Right atrium auricular region (tissue), 2 donors: ENCODE data around the gene STK4. TPM values are rescaled to one million over a fixed set of nuclear protein-coding genes. Genes with fewer than 3 reads are reported as not detected.

Experiments
- DNase-seq: peaks from one replicate; pipeline ENCODE4 v3.0.0-alpha.2; 2019; ENCODE audit warnings: low spot score
- H3K27ac ChIP-seq, 2 donors: fragments of 200-600 bp; sonication (generic); 1 replicate in 1 of 2; 2 replicates in 1 of 2; pipeline ENCODE4 v1.5.1; 2016 to 2019
- H3K27me3 ChIP-seq, 2 donors: fragments of 200-600 bp; sonication (generic); one replicate each; pipeline versions ENCODE4 v1.5.1 to v1.6.0; 2017 to 2019
- H3K36me3 ChIP-seq: fragments of 200-600 bp; sonication (generic); one replicate; pipeline ENCODE4 v1.5.1; 2016
- H3K4me1 ChIP-seq, 2 donors: fragments of 200-600 bp; sonication (generic); one replicate each; pipeline versions ENCODE4 v1.5.1 to v1.6.0; 2017 to 2019
- H3K4me3 ChIP-seq, 2 donors: fragments of 200-600 bp; sonication (generic); 1 replicate in 1 of 2; 2 replicates in 1 of 2; pipeline ENCODE4 v1.5.1; 2017 to 2019; ENCODE audit warnings: mild to moderate bottlenecking in 1 of 2, moderate library complexity in 1 of 2
- H3K9me3 ChIP-seq, 2 donors: fragments of 200-600 bp; sonication (generic); one replicate each; pipeline ENCODE4 v1.5.1; 2019
- CTCF ChIP-seq, 2 donors: fragments of 200-600 bp; sonication (generic); IDR thresholded peaks; one replicate each; pipeline ENCODE4 v1.5.1; 2019; ENCODE audit warnings: antibody characterized with exemption in 2 of 2
- total RNA-seq, 2 donors: library from RNA; depleted of rRNA; stranded (reverse); fragments of >200 nt; gene quantifications; one replicate each; pipeline ENCODE4 v1.1.0, GENCODE V29; 2016

Gene STK4
- total RNA-seq, 2 donors from 2014 or later, result 7.3 to 12.6 TPM

GRCh38 chr20:44955270-44955669, 11.0 kb upstream of the STK4 start:
- no peak overlapping the region for H3K4me3 ChIP-seq
- no peaks in the 10 kb centered on the region for H3K27me3 ChIP-seq
- no peak for DNase-seq
- no peak overlapping the region for H3K27ac ChIP-seq
- no peak for TF ChIP-seq CTCF (IDR thresholded peaks at IDR 0.05)
- H3K4me1 ChIP-seq, result peaks cover 0 to 14% of the 10 kb centered on the region in 2 donors
- H3K9me3 ChIP-seq, result no peaks in the 10 kb centered on the region
- peaks cover 51% of the 10 kb centered on the region for H3K36me3 ChIP-seq

- DNase-seq, result no peak
- Histone ChIP-seq H3K4me3 (no peak overlapping the region), H3K4me1 (peaks cover 0 to 20% of the 10 kb centered on the region in 2 donors), H3K27me3 (no peaks in the 10 kb centered on the region), H3K27ac (no peak overlapping the region), H3K9me3 (no peaks in the 10 kb centered on the region), H3K36me3 (peaks cover 39% of the 10 kb centered on the region)
- TF ChIP-seq CTCF (IDR thresholded peaks at IDR 0.05), result no peak
Observed at GRCh38 chr20:44956410-44956809, 9.9 kb upstream of the STK4 start.

- DNase-seq, result no peak
Observed at GRCh38 chr20:44958276-44958675, 8.0 kb upstream of the STK4 start.

GRCh38 chr20:44959082-44959637, 7.2 kb upstream of the STK4 start:
- Histone ChIP-seq H3K9me3 (no peaks in the 10 kb centered on the region), H3K4me1 (peaks cover 0 to 20% of the 10 kb centered on the region in 2 donors), H3K4me3 (peak overlapping the region; percentile 77 to 88), H3K27ac (peak overlapping the region in 1 of 2 donors; percentile 80), H3K36me3 (peaks cover 20% of the 10 kb centered on the region), H3K27me3 (no peaks in the 10 kb centered on the region)
- TF ChIP-seq CTCF (IDR thresholded peaks at IDR 0.05), result no peak
- no peak for DNase-seq

More at GRCh38 chr20:44958276-44958675, 8.0 kb upstream of the STK4 start:
- TF ChIP-seq CTCF (IDR thresholded peaks at IDR 0.05), result no peak
- Histone ChIP-seq H3K27ac (no peak overlapping the region), H3K4me1 (peaks cover 0 to 20% of the 10 kb centered on the region in 2 donors), H3K36me3 (peaks cover 29% of the 10 kb centered on the region), H3K4me3 (no peak overlapping the region), H3K9me3 (no peaks in the 10 kb centered on the region), H3K27me3 (no peaks in the 10 kb centered on the region)

GRCh38 chr20:44959638-44960102, 6.6 kb upstream of the STK4 start:
- Histone ChIP-seq H3K27ac (peak overlapping the region; percentile 77 to 80), H3K27me3 (no peaks in the 10 kb centered on the region), H3K36me3 (peaks cover 15% of the 10 kb centered on the region), H3K4me1 (peaks cover 0 to 20% of the 10 kb centered on the region in 2 donors), H3K9me3 (no peaks in the 10 kb centered on the region), H3K4me3 (peak overlapping the region; percentile 77 to 88)
- no peak for TF ChIP-seq CTCF (IDR thresholded peaks at IDR 0.05)
- DNase-seq, result no peak
